HL-60 (cell line): ENCODE results near the gene PRDM16.

Experiments used
- DNase-seq, 2 experiments: peaks; one replicate each; pipeline ENCODE4 v3.0.0-alpha.2; 2010 to 2020; ENCODE audit warnings: low read depth in 1 of 2, low spot score in 1 of 2
- H3K27ac ChIP-seq: fragments of 250-450 bp; sonication (Bioruptor Pico); replicated peaks from 2 replicates; pipeline ENCODE4 v1.5.1; 2020; ENCODE audit warnings: mild to moderate bottlenecking, moderate library complexity
- H3K27me3 ChIP-seq: fragments of 250-450 bp; sonication (Bioruptor Pico); 2 replicates; pipeline ENCODE4 v1.5.1; 2021; ENCODE audit warnings: mild to moderate bottlenecking, moderate library complexity; ENCODE audit not compliant: insufficient read depth, poor library complexity, severe bottlenecking
- H3K4me3 ChIP-seq: replicated peaks from 2 replicates; pipeline ENCODE4 v1.5.1; 2011; ENCODE audit warnings: mild to moderate bottlenecking, control low read depth, low read length; ENCODE audit not compliant: insufficient read depth
- GABPA ChIP-seq: IDR thresholded peaks from 2 replicates; pipeline ENCODE4 v1.6.1; 2012; ENCODE audit warnings: low read depth
- POLR2AphosphoS5 ChIP-seq: IDR thresholded peaks from 2 replicates; pipeline ENCODE4 v1.6.1; 2012; ENCODE audit warnings: low read depth
- SPI1 ChIP-seq: IDR thresholded peaks from 2 replicates; pipeline ENCODE4 v1.6.1; 2012; ENCODE audit warnings: low read depth, mild to moderate bottlenecking, borderline replicate concordance
- TF ChIP-seq, protein P1 (sequence below): IDR thresholded peaks from 2 replicates; pipeline ENCODE4 v1.6.1; 2012; ENCODE audit warnings: low read depth; ENCODE audit not compliant: insufficient replicate concordance
- TF ChIP-seq, protein P2 (sequence below): IDR thresholded peaks from one replicate; pipeline ENCODE4 v1.5.1; 2011; ENCODE audit warnings: low read length, control low read depth, inconsistent platforms; ENCODE audit not compliant: insufficient read depth

Gene PRDM16

DNA sequence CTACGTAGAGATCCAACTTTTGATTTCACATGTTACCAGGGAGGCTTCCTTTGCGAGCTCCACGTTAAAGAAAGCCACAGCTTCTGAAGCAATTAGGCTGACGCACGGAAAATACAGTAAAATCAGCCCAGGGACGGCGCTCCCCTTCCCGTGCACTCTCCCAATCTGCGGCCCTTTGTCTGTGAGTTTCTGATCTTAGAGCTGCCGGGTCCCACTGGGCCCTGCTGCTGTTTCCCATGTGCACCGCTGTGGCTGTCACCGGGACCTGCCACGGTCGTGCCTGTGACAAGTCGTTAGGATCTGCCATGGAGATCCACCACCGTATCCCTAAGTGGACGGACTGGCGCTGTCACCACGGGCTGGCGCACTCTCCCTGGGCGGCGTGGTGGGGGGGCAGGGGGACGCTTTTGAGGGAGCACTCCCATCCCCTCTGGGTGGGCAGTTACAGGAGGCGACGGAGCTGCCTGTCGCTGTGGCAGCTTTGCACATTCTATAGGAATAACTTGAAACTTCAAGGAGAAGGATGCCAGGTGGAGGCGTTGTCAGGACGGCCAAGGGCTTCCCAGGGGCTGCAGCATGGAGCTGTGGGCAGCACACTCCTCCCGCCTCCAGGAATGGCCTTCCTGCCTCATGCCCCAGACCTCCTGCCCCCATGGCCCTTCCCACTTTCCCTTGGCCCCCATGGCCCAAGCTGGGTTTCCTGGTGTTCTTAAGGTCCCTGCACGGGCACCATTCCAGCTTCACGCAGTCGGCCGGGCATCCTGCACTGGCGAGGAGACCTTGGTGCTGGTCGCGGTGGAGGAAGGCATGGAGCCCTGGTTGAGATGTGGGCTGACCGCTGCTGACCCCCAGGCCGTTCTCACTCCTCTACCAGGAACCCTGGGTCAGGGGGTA lies 85.1 kb downstream of the PRDM16 start:
- peaks cover 11% of the 10 kb centered on the region for H3K27me3 ChIP-seq
- H3K4me3 ChIP-seq: no peak overlapping the region
- TF ChIP-seq, protein P1, sequence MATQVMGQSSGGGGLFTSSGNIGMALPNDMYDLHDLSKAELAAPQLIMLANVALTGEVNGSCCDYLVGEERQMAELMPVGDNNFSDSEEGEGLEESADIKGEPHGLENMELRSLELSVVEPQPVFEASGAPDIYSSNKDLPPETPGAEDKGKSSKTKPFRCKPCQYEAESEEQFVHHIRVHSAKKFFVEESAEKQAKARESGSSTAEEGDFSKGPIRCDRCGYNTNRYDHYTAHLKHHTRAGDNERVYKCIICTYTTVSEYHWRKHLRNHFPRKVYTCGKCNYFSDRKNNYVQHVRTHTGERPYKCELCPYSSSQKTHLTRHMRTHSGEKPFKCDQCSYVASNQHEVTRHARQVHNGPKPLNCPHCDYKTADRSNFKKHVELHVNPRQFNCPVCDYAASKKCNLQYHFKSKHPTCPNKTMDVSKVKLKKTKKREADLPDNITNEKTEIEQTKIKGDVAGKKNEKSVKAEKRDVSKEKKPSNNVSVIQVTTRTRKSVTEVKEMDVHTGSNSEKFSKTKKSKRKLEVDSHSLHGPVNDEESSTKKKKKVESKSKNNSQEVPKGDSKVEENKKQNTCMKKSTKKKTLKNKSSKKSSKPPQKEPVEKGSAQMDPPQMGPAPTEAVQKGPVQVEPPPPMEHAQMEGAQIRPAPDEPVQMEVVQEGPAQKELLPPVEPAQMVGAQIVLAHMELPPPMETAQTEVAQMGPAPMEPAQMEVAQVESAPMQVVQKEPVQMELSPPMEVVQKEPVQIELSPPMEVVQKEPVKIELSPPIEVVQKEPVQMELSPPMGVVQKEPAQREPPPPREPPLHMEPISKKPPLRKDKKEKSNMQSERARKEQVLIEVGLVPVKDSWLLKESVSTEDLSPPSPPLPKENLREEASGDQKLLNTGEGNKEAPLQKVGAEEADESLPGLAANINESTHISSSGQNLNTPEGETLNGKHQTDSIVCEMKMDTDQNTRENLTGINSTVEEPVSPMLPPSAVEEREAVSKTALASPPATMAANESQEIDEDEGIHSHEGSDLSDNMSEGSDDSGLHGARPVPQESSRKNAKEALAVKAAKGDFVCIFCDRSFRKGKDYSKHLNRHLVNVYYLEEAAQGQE: no peak
- no peak for DNase-seq
- H3K27ac ChIP-seq: no peak overlapping the region

DNA sequence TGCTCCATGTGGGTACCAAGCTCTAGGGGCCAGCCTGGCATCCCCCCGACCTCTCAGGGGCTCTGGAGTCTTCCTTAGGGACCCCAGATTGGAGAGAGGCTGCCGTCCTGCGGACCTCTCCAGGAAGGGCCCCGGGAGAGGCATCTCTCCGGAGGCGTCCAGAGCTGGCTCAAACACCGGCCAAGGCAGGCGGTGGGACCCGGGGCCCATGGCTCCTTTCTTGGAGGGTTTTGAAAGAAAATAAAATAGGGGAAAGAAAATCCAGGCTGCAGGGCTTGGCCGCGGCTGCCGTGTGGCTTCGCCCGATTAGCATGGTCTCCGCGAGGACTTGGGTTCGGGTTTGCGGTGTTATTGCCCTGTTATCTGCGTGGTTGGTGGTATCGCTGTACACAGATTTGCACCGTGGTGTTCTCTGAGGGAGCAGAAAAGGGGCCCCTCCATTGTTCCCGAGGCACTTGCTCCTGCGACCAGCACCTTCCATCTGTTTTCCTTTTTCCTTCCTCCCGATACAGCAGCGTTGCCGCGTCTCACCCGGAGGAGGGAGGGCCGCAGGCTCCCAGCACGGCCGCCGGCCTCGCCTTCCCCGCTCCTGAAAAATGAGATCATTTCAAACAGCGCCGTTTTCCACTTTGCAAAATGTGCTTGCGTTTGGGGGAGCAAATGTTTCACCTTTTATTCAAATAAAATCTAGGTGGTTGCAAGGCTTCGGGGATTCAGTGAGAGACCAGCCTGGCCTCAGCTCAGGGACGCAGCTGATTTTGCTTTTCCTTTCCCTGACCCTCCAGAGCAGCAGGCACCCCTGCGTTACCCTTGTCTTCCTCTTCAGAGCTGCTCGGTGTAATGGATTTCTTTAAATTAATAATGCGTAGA lies 86.3 kb downstream of the PRDM16 start:
- Histone ChIP-seq H3K4me3 (no peak overlapping the region), H3K27me3 (peaks cover 11% of the 10 kb centered on the region), H3K27ac (no peak overlapping the region)
- no peak for DNase-seq
- no peak for TF ChIP-seq POLR2AphosphoS5
- no peak for TF ChIP-seq GABPA
- TF ChIP-seq, protein P1: no peak

DNA sequence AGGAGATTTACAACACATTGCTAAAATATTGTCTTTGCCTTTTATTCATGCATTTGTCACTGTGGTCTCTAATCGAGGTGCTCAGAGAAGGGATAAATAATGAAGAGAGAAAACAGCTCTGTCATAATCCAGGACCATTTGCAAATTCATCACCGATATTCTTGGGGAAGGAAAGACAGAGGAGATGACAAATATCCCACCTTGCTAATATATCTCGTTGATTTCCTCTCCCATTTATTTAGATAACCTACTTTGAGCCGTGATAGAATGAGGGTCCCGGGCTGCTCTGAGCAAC lies 86.9 kb downstream of the PRDM16 start:
- H3K27me3 ChIP-seq: peaks cover 11% of the 10 kb centered on the region
- no peak for DNase-seq
- TF ChIP-seq SPI1: no peak
- no peak for TF ChIP-seq GABPA
- TF ChIP-seq POLR2AphosphoS5: no peak
- TF ChIP-seq, protein P2, sequence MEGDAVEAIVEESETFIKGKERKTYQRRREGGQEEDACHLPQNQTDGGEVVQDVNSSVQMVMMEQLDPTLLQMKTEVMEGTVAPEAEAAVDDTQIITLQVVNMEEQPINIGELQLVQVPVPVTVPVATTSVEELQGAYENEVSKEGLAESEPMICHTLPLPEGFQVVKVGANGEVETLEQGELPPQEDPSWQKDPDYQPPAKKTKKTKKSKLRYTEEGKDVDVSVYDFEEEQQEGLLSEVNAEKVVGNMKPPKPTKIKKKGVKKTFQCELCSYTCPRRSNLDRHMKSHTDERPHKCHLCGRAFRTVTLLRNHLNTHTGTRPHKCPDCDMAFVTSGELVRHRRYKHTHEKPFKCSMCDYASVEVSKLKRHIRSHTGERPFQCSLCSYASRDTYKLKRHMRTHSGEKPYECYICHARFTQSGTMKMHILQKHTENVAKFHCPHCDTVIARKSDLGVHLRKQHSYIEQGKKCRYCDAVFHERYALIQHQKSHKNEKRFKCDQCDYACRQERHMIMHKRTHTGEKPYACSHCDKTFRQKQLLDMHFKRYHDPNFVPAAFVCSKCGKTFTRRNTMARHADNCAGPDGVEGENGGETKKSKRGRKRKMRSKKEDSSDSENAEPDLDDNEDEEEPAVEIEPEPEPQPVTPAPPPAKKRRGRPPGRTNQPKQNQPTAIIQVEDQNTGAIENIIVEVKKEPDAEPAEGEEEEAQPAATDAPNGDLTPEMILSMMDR: no peak
- no peak overlapping the region for H3K27ac ChIP-seq
- H3K4me3 ChIP-seq: no peak overlapping the region

DNA sequence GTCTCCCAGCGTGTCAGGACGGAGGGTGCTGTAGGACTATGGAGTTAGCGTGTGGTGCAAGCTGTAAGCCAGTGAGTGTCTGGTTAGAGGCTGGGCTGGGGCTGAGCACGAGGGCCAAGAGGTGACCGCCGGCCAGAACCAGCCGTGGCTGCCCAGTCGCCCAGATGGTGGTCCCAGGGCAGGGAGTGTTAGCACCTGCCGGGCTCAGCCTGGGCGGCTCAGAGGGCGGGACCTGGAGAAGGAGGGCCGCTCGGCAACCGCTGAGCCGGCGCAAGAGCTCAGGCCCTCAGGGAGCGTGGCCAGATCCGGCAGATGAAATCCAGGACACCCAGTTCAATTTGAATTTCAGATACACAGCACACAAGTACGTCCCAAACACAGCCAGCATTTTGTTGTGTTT lies 87.9 kb downstream of the PRDM16 start:
- Histone ChIP-seq H3K27ac (no peak overlapping the region), H3K27me3 (peaks cover 11% of the 10 kb centered on the region), H3K4me3 (no peak overlapping the region)
- DNase-seq: no peak
- TF ChIP-seq, protein P2: no peak
- TF ChIP-seq SPI1 (no peak), POLR2AphosphoS5 (no peak), GABPA (no peak)
- TF ChIP-seq, protein P1: no peak
